WTC11 (cell line): ENCODE measurements around the gene BPIFA2. TPM values are rescaled to one million over a fixed set of nuclear protein-coding genes. Genes with fewer than 3 reads are reported as not detected.

Experiments
- ATAC-seq: fragments of 200-7000 bp; cut with Tn5 transposase; 2 replicates; pipeline ENCODE4 v1.10.0; 2021; ENCODE audit warnings: mild to moderate bottlenecking, moderate library complexity
- CTCF ChIA-PET: fragments of 300-600 bp; sonication (Branson Sonifier 250); formaldehyde crosslinking; loops from one replicate; lab custom pipeline; 2021; ENCODE audit warnings: antibody characterized with exemption; lab: Charles Lee
- POLR2A ChIA-PET: fragments of 350-600 bp; sonication (Branson Sonifier 250); formaldehyde crosslinking; loops from one replicate; lab custom pipeline; 2021; ENCODE audit warnings: antibody characterized with exemption; lab: Charles Lee
- DNase-seq: peaks from one replicate; pipeline ENCODE4 v3.0.0; 2021; ENCODE audit warnings: low spot score
- H3K27ac Mint-ChIP-seq: 2 replicates; pipeline ENCODE4 v1.8.0; 2021; ENCODE audit warnings: mixed read lengths
- H3K27me3 Mint-ChIP-seq: 2 replicates; pipeline ENCODE4 v1.8.0; 2021; ENCODE audit warnings: low read depth, mild to moderate bottlenecking, moderate library complexity, mixed read lengths
- H3K36me3 Mint-ChIP-seq: 2 replicates; pipeline ENCODE4 v1.8.0; 2021; ENCODE audit warnings: mixed read lengths
- H3K4me1 Mint-ChIP-seq: 2 replicates; pipeline ENCODE4 v1.8.0; 2022; ENCODE audit warnings: mixed read lengths
- H3K4me3 Mint-ChIP-seq: 2 replicates; pipeline ENCODE4 v1.8.0; 2021; ENCODE audit warnings: mild to moderate bottlenecking, moderate library complexity, mixed read lengths
- H3K9me3 Mint-ChIP-seq: 2 replicates; pipeline ENCODE4 v1.8.0; 2021; ENCODE audit warnings: mixed read lengths
- AR ChIP-seq: fragments of 250-450 bp; sonication (Bioruptor Pico); IDR thresholded peaks from 2 replicates; pipeline ENCODE4 v1.9.0; 2021; ENCODE audit warnings: mild to moderate bottlenecking
- CTCF ChIP-seq: fragments of 200-600 bp; IDR thresholded peaks from 2 replicates; pipeline ENCODE4 v1.8.0; 2022; ENCODE audit warnings: antibody characterized with exemption
- E2F5 ChIP-seq: sonication (generic); formaldehyde crosslinking; IDR thresholded peaks from 2 replicates; pipeline ENCODE4 v1.8.1; 2022; ENCODE audit warnings: mild to moderate bottlenecking, moderate library complexity, missing genetic modification reagents
- ELF4 ChIP-seq: sonication (generic); formaldehyde crosslinking; IDR thresholded peaks from 2 replicates; pipeline ENCODE4 v1.8.1; 2022; ENCODE audit warnings: low read depth, mild to moderate bottlenecking, moderate library complexity, missing genetic modification reagents
- FOXJ3 ChIP-seq: sonication (generic); formaldehyde crosslinking; IDR thresholded peaks from 2 replicates; pipeline ENCODE4 v1.9.0; 2021; ENCODE audit warnings: missing genetic modification reagents, mild to moderate bottlenecking, borderline replicate concordance
- FOXK1 ChIP-seq: sonication (generic); formaldehyde crosslinking; IDR thresholded peaks from 2 replicates; pipeline ENCODE4 v1.8.0; 2022; ENCODE audit warnings: mild to moderate bottlenecking, moderate library complexity, missing genetic modification reagents
- FOXP4 ChIP-seq: sonication (generic); formaldehyde crosslinking; IDR thresholded peaks from 2 replicates; pipeline ENCODE4 v1.8.0; 2022; ENCODE audit warnings: mild to moderate bottlenecking, missing genetic modification reagents
- IRF1 ChIP-seq: sonication (generic); formaldehyde crosslinking; IDR thresholded peaks from 2 replicates; pipeline ENCODE4 v1.8.0; 2023; ENCODE audit warnings: missing genetic modification reagents
- JUN ChIP-seq: sonication (generic); formaldehyde crosslinking; IDR thresholded peaks from 2 replicates; pipeline ENCODE4 v1.8.0; 2023; ENCODE audit warnings: mild to moderate bottlenecking, missing genetic modification reagents
- NR1H2 ChIP-seq: sonication (generic); formaldehyde crosslinking; IDR thresholded peaks from 2 replicates; pipeline ENCODE4 v1.9.0; 2021; ENCODE audit warnings: mild to moderate bottlenecking, moderate library complexity, missing genetic modification reagents
- RELA ChIP-seq: sonication (generic); formaldehyde crosslinking; IDR thresholded peaks from 2 replicates; pipeline ENCODE4 v1.8.1; 2022; ENCODE audit warnings: missing genetic modification reagents, mild to moderate bottlenecking, borderline replicate concordance
- SMAD3 ChIP-seq: sonication (generic); formaldehyde crosslinking; IDR thresholded peaks from 2 replicates; pipeline ENCODE4 v1.8.0; 2022; ENCODE audit warnings: missing genetic modification reagents, mild to moderate bottlenecking, borderline replicate concordance
- SP1 ChIP-seq: sonication (generic); formaldehyde crosslinking; conservative IDR thresholded peaks from 2 replicates; pipeline ENCODE4 v1.8.1; 2022; ENCODE audit warnings: missing genetic modification reagents
- TP53 ChIP-seq: sonication (generic); formaldehyde crosslinking; IDR thresholded peaks from 2 replicates; pipeline ENCODE4 v1.8.1; 2023; ENCODE audit warnings: mild to moderate bottlenecking, missing genetic modification reagents
- USF1 ChIP-seq: sonication (generic); formaldehyde crosslinking; IDR thresholded peaks from 2 replicates; pipeline ENCODE4 v1.8.0; 2022; ENCODE audit warnings: mild to moderate bottlenecking, missing genetic modification reagents
- ZNF121 ChIP-seq: sonication (generic); formaldehyde crosslinking; IDR thresholded peaks from 2 replicates; pipeline ENCODE4 v1.8.0; 2023; ENCODE audit warnings: missing genetic modification reagents
- ZNF317 ChIP-seq: sonication (generic); formaldehyde crosslinking; IDR thresholded peaks from 2 replicates; pipeline ENCODE4 v1.8.1; 2023; ENCODE audit warnings: low read depth, mild to moderate bottlenecking, moderate library complexity, missing genetic modification reagents, borderline replicate concordance
- ZNF396 ChIP-seq: fragments of 250-450 bp; sonication (Bioruptor Pico); IDR thresholded peaks from 2 replicates; pipeline ENCODE4 v1.8.0; 2021; ENCODE audit warnings: mild to moderate bottlenecking, moderate library complexity, borderline replicate concordance
- ZNF512 ChIP-seq: sonication (generic); formaldehyde crosslinking; IDR thresholded peaks from 2 replicates; pipeline ENCODE4 v1.8.1; 2022; ENCODE audit warnings: missing genetic modification reagents, borderline replicate concordance
- total RNA-seq: library from RNA; stranded (reverse); gene quantifications from 3 replicates; pipeline ENCODE4 v1.2.3, GENCODE V29; 2021

BPIFA2 gene
- total RNA-seq, 1 experiment from 2014 or later = not detected

GRCh38 chr20:33164763-33165095, 3.2 kb upstream of the BPIFA2 start:
- Mint-ChIP-seq H3K4me1 (no peaks in the 10 kb centered on the region), H3K9me3 (peaks cover 18% of the 10 kb centered on the region), H3K4me3 (no peak overlapping the region), H3K27me3 (peaks cover 2% of the 10 kb centered on the region; the same call in 1 of the 2 replicates), H3K36me3 (peaks cover 7% of the 10 kb centered on the region), H3K27ac (no peak overlapping the region)
- POLR2A ChIA-PET = no interaction called here
- DNase-seq (no peak), ATAC-seq (no peak)
- CTCF ChIA-PET = no interaction called here
- TF ChIP-seq ELF4 (no peak), CTCF (no peak), FOXK1 (no peak), JUN (CRISPR knock-in tag) (no peak), ZNF396 (CRISPR knock-in tag) (no peak), NR1H2 (no peak), ZNF121 (CRISPR knock-in tag) (no peak), E2F5 (CRISPR knock-in tag) (no peak), ZNF512 (CRISPR knock-in tag) (no peak), ZNF317 (CRISPR knock-in tag) (no peak), FOXP4 (CRISPR knock-in tag) (no peak), IRF1 (CRISPR knock-in tag) (no peak), USF1 (CRISPR knock-in tag) (no peak), FOXJ3 (no peak), SP1 (CRISPR knock-in tag) (no peak), TP53 (CRISPR knock-in tag) (no peak), RELA (CRISPR knock-in tag) (no peak)

GRCh38 chr20:33165416-33166055, 2.4 kb upstream of the BPIFA2 start:
- Mint-ChIP-seq H3K36me3 (peaks cover 7% of the 10 kb centered on the region), H3K4me3 (no peak overlapping the region), H3K27me3 (peaks cover 3% of the 10 kb centered on the region; the same call in 1 of the 2 replicates), H3K9me3 (peaks cover 26% of the 10 kb centered on the region), H3K4me1 (no peaks in the 10 kb centered on the region), H3K27ac (no peak overlapping the region)
- ChIA-PET CTCF (no interaction called here), POLR2A (no interaction called here)
- no peak for TF ChIP-seq SMAD3 (CRISPR knock-in tag)
- no peak for TF ChIP-seq AR
- DNase-seq (no peak), ATAC-seq (no peak)
